Glomerular visceral epithelial cell (primary cell): Measurements from ENCODE around the gene PTPRD.

Source experiments
- DNase-seq: peaks from one replicate; pipeline ENCODE4 v3.0.0-alpha.2; 2016; ENCODE audit errors: extremely low spot score

Gene PTPRD

GRCh38 chr9:9753266-9753665 is 859.5 kb downstream of the PTPRD start:
- DNase-seq: no peak

DNA sequence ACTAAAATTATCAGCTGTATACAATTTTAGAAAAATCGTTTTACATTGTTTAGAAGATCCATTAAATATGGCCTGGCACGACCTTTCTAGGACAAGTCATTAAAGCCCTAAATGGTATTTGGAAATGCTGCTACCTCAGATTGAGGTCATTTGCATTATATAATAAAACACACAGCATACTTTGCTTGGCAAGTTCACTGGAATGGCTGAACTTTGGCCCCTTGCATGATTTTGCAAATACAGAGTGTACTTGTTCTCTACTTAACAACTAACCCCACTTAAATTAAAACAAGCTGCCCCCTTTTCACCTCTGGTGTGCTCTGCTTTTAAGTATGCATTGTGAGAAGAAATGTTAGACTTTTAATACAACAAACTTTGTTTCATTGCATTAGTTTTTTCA is 860.1 kb downstream of the PTPRD start:
- DNase-seq: no peak

DNA sequence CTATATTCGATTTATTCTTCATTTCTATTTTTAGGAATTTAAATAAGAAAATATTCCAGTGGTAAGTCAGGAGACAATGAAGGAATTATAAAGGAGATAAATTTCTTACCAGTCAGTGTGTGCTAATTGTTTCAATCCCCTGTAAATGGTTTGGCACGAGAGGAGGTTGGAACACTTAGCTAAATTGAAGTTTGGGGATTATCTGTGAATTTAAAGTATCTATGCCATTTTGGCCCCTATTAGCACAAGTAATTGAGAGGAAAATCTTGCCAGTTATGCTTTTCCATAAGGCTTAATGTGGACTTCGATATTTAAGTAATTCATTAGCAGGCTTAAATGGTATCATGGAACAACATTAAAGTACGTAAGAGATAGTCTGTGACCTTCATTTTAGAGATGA is 860.8 kb downstream of the PTPRD start:
- no peak for DNase-seq

DNA sequence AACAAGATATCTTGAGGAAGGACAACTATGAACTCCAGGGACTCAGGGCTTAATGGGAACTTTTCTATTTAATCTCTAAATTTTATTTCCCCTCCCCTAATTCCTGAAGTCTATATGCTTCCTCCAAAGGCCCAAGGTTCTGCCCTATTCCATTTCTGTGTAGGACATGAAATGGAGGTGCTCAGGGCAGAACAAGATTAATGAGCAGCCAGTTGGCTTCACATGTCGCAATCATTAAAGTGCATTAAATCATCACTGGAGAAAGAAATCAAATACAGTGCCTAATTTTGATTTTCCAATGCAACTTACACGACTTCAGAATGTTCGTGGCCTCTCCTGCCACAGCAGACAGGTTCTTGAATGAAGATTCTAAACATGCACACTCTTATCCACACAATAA is 862.1 kb downstream of the PTPRD start:
- no peak for DNase-seq

GRCh38 chr9:9749591-9749990 is 863.2 kb downstream of the PTPRD start:
- no peak for DNase-seq

DNA sequence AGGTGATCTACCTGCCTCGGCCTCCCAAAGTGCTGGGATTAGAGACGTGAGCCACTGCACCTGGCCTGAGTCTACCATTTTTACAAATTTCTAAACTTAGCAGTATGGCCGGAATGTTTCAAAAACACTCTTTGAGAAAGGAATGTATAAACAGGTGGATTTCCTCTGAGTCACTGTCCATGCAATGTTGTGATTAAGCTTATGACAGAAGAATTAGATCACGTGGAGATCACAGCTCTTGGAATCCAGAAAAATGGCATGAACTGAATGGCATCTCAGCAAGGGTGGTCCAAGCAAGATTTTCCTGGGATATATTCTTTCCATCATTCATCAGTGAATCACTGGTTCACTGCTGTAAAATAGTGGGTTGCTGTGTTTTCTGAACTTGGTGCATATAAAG is 865.0 kb downstream of the PTPRD start:
- DNase-seq: peak; percentile 41

- DNase-seq: no peak
Observed at GRCh38 chr9:9746826-9747225, 866.0 kb downstream of the PTPRD start.

DNA sequence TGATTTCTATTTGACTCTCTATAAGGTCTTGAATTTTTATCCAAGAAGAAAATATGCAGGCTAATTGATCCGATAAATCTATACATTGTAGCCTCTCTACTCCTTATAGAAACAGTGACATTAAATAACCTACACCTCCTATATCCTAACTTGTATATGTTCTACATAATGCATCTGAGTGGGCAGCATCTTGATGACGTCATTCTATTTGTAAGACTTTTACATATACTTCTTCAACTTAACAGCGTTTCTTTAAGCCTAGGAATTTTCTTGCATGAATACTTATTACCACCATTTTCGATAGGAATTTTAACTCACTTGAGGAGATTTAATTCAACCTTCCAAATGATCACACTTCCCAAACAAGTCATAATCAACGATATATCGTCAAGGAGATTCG is 869.0 kb downstream of the PTPRD start:
- DNase-seq: no peak

DNA sequence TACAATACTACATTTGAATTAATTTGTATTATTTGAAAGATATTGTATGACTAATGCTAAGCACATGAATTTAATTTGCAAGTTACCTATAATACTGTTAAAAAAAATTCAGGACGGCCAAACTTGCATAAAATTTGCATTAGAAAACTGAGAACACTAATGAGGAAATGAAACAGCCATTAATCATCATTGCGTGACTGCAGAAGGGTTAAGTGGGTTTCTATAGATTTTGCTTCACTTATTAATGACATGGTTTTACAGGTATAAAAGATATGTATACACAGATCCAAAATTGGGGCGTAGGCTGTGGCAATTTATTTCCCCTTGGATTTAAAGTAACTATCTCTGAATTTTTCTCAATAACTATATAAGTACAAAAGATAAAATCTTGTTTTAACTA is 882.6 kb downstream of the PTPRD start:
- no peak for DNase-seq

- no peak for DNase-seq
Observed at GRCh38 chr9:9729082-9729481, 883.7 kb downstream of the PTPRD start.

DNA sequence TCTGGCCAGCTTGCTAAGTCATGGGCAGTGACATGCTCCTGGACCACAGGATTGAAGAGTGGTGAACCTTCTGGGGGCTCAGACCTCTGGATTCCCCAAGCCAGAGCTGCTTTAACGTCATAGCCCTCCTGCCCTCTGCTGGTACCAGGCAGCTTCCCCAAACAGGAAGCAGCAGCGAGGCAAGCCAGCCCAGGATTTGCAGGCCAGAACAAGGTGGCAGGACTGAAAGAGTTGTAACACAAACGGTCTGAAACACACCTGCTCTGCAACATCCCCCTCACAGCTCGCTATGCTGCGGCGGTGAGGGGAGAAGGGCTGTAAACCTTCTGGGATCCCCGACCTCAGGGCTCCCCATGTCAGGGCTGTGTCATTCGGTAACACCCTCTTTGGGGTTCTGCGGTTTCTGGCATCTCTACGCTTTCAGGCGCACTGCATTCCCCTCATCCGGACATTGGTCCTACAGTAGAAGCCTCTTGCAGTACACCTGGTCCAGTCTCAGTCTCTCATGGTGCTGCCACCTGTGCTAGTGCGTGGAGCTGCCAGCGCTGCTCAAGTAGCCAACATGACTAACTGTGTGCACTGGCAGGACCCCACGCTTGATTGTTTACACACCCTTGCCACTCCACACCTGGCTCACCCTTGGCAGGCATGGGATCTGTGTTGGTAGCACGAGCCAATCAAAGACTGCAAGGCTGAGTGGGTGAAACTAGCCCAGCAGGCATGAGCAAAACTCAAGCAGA is 893.3 kb downstream of the PTPRD start:
- no peak for DNase-seq

- DNase-seq: no peak
Observed at GRCh38 chr9:9718691-9719090, 894.1 kb downstream of the PTPRD start.

GRCh38 chr9:9679433-9679832 is 933.4 kb downstream of the PTPRD start:
- no peak for DNase-seq

DNA sequence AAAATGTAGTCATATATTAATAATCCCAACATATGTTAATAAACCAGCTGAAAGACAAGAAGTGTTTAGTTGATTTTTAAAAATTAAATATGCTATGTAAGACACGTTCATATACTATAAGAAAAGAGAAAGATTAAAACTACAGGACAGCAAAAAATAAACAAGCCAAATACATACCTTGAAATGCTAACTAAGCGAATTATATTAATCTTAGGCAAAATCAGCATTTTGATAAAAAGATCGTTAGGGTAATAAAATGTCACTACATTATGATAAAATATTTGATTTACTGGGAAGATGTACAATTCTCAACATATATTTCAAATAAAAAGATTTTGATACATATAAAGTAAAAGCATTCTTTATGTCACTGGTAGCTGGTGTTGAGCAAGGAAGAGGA is 938.3 kb downstream of the PTPRD start:
- DNase-seq: no peak

DNA sequence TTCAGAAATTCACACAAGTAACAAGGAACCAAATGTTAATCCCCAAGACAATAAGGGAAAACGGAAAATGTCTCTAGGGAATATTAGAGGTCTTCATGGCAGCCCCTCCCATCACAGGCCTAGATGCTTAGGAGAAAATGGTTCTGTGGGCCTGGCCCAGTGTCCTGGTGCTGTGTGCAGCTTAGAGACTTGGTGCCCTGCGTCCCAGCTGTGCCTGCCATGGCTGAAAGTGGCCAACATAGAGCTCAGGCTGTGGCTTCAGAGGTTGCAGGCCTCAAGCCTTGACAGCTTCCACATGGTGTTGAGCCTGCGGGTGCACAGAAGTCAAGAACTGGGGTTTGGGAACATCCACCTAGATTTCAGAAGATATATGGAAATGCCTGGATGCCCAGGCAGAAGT is 942.3 kb downstream of the PTPRD start:
- DNase-seq: no peak

DNA sequence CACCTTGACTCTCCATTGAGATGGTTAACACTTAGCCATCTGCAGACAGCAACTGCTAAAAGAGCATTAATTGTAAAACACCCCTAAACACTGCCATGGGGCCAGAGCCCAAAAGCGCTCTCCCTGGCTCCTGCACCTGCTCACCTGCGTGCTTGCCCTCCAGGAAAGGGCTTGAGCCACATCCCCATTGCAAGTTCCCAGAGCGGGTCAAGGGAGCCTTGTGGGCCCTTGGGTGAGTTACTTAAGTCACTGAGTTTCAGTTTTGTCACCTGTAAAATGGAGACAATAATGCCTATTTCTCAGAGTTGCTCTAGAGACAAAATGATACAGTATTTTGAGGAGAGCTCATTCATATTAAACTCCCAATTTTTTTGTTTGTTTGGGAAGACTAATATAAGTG is 967.8 kb downstream of the PTPRD start:
- DNase-seq: no peak

- DNase-seq: no peak
Observed at GRCh38 chr9:9631284-9631683, 981.5 kb downstream of the PTPRD start.

DNA sequence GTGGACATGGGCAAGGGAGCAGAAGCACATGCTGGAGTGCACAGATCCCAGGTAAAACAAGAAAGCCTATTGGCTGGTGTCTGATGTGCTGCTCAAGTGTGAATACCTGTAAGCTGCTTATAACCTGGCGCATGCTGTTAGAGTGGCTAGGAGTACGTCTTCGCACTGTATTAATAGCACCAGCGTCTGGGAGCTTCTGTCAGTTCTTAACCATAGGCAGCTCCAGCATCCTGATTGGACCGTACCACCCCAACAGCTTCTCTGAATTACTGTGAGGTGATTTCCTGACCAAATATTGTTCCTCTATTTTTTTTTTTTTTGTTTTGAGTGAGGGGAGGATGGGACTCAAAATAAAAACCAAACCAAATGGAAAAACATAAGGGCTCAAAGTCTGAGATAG is 987.6 kb downstream of the PTPRD start:
- DNase-seq: no peak

DNA sequence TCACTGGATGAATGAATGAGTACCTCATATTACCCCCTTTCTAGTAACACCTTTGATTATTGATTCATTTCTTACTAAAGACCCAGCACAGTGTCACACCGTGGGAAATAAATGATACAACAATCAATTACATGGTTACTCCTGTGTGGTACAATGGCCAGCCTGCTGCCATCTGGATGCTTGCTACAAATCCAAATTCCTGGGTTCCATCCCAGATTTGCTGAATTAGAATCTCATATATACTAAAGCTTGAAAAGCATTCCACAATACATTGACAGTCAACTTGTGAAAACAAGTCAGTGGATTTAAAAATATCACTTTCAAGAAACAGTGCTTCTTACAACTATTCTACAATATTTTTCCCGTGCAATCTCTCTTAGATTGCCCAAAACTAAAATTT is 989.3 kb downstream of the PTPRD start:
- no peak for DNase-seq

- no peak for DNase-seq
Observed at GRCh38 chr9:9621355-9621940, 991.4 kb downstream of the PTPRD start.

GRCh38 chr9:9620736-9621135 is 992.1 kb downstream of the PTPRD start:
- no peak for DNase-seq

DNA sequence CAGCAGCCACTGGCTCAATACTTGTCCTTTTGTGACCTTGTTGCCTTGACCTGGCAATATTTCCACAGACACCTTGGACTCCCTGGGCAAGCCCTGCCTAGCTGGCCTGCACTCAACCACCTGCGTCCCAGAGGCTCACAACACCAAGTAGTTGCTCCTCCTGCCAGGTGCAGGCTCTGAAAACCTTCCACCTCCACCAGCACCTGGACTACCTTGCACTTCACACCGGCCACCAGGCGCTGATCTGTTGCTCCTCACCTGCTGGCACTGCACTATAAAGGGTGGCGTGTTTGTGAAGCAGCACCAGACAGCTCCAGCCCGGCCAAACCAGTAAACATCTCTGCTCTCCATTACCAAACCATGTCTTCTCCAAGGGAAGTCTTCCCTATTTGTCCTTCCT is 997.7 kb downstream of the PTPRD start:
- DNase-seq: no peak

GRCh38 chr9:9614607-9615006 is 998.2 kb downstream of the PTPRD start:
- DNase-seq: no peak

GRCh38 chr9:9612755-9613154 is 1000.0 kb downstream of the PTPRD start:
- no peak for DNase-seq
